ENCODE data around the gene ANKRD60.
A peak's percentile ranks its signal among the peaks of the same experiment; 100 is the strongest.

The ANKRD60 gene

GRCh38 chr20:58184984-58185383 lies 43.5 kb downstream of the ANKRD60 start:
- DNase-seq, result no peak

GRCh38 chr20:58184063-58184462 lies 44.4 kb downstream of the ANKRD60 start:
- DNase-seq, result no peak

GRCh38 chr20:58182521-58183140 lies 45.8 kb downstream of the ANKRD60 start:
- no peak for DNase-seq

GRCh38 chr20:58179432-58180099 lies 48.9 kb downstream of the ANKRD60 start:
- peak; percentile 49 to 69 (median 52) for DNase-seq

GRCh38 chr20:58179083-58179431 lies 49.4 kb downstream of the ANKRD60 start:
- DNase-seq, result no peak

- DNase-seq, result no peak
Observed at GRCh38 chr20:58177799-58178198, 50.7 kb downstream of the ANKRD60 start.

- DNase-seq, result no peak
Observed at GRCh38 chr20:58175836-58176235, 52.6 kb downstream of the ANKRD60 start.

GRCh38 chr20:58175425-58175824 lies 53.0 kb downstream of the ANKRD60 start:
- DNase-seq, result no peak

GRCh38 chr20:58174708-58175280 lies 53.7 kb downstream of the ANKRD60 start:
- DNase-seq, result no peak

- no peak for DNase-seq
Observed at GRCh38 chr20:58173930-58174707, 54.3 kb downstream of the ANKRD60 start.

- DNase-seq, result no peak
Observed at GRCh38 chr20:58173091-58173490, 55.4 kb downstream of the ANKRD60 start.

GRCh38 chr20:58171796-58172425 lies 56.5 kb downstream of the ANKRD60 start:
- DNase-seq, result no peak

- DNase-seq, result no peak
Observed at GRCh38 chr20:58169450-58169849, 59.0 kb downstream of the ANKRD60 start.

- no peak for DNase-seq
Observed at GRCh38 chr20:58168843-58169242, 59.6 kb downstream of the ANKRD60 start.

GRCh38 chr20:58167759-58168158 lies 60.7 kb downstream of the ANKRD60 start:
- DNase-seq, result no peak
